ENCODE measurements around the gene GPR183.

DNA sequence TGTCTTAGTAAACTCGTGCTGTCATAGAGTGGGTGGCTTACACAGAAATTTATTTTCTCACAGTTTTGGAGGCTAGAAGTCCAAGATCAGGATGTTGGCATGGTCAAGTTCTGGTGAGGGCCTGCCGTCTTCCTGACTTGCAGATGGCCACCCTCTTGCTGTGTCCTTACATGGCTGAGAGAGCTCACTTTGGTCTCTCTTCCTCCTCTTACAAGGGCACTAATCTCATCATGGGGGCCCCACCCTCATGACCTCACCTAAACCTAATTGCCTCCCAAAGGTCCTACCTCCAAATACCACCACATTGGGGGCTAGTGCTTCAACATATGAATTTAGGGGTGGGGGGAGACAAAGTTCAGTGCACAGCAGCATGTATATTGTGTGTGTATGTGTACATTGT is 34.7 kb downstream of the GPR183 start:
- TF ChIP-seq POLR2AphosphoS5 (IDR thresholded peaks at IDR 0.05) (no peak), POLR2A (IDR thresholded peaks at IDR 0.05) (no peak)

Data from transverse colon (tissue), 3 donors.